ENCODE measurements around the gene KCNQ1.

Gene KCNQ1

GRCh38 chr11:2751523-2752203 is 306.9 kb downstream of the KCNQ1 start:
- FAIRE-seq (peak; percentile 66), DNase-seq (ENCODE audit: insufficient read length, low spot score) (no peak)

GRCh38 chr11:2752204-2752770 is 307.5 kb downstream of the KCNQ1 start:
- DNase-seq (ENCODE audit: insufficient read length, low spot score) (peak; percentile 53), FAIRE-seq (peak; percentile 40)

DNA sequence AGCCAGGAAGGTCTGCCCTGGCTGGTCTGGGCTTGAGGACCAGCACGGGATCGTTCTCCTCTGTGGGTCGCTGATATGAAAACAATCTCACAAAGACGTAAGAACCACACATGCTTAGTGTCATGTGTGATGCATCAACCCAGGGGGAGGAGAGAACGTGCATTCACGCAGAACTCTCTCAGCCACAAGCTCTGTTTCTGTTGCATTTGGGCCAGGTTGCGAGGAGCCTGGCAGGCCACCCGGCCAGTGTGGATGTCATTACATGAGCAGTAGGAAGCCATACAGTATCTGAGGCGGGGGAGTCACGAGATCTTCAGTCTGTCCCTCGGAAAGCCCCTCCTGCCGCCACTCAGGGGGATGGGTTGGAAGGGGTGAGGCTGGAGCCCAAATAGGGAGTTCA is 308.1 kb downstream of the KCNQ1 start:
- DNase-seq (ENCODE audit: insufficient read length, low spot score) = no peak
- no peak for FAIRE-seq

GRCh38 chr11:2754008-2754407 is 309.2 kb downstream of the KCNQ1 start:
- no peak for FAIRE-seq
- DNase-seq (ENCODE audit: insufficient read length, low spot score) = no peak

DNA sequence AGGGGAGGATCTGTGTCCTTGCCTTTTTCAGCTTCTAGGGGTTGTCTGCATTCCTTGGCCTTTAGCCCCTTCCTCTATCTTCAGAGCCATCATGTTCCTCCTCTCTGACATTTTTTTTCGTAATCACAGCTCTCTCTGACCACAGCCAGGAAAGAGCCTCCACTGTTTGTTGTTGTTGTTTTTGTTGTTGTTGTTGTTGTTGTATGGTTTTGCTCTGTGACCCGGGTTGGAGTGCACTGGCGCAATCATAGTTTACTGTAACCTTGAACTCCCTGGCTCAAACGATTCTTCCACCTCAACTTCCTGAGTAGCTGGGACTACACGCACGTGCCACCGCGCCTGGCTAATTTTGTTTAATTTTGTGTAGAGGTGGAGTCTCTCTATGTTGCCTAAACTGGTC is 310.3 kb downstream of the KCNQ1 start:
- DNase-seq (ENCODE audit: insufficient read length, low spot score) = no peak
- FAIRE-seq = no peak

GRCh38 chr11:2758751-2759150 is 313.9 kb downstream of the KCNQ1 start:
- FAIRE-seq (peak; percentile 65), DNase-seq (ENCODE audit: insufficient read length, low spot score) (no peak)

- FAIRE-seq = no peak
- DNase-seq (ENCODE audit: insufficient read length, low spot score) = no peak
These were observed 314.7 kb downstream of the KCNQ1 start for GRCh38 chr11:2759228-2760195.

- DNase-seq (ENCODE audit: insufficient read length, low spot score) (no peak), FAIRE-seq (no peak)
These were observed 315.5 kb downstream of the KCNQ1 start for GRCh38 chr11:2760196-2760871.

DNA sequence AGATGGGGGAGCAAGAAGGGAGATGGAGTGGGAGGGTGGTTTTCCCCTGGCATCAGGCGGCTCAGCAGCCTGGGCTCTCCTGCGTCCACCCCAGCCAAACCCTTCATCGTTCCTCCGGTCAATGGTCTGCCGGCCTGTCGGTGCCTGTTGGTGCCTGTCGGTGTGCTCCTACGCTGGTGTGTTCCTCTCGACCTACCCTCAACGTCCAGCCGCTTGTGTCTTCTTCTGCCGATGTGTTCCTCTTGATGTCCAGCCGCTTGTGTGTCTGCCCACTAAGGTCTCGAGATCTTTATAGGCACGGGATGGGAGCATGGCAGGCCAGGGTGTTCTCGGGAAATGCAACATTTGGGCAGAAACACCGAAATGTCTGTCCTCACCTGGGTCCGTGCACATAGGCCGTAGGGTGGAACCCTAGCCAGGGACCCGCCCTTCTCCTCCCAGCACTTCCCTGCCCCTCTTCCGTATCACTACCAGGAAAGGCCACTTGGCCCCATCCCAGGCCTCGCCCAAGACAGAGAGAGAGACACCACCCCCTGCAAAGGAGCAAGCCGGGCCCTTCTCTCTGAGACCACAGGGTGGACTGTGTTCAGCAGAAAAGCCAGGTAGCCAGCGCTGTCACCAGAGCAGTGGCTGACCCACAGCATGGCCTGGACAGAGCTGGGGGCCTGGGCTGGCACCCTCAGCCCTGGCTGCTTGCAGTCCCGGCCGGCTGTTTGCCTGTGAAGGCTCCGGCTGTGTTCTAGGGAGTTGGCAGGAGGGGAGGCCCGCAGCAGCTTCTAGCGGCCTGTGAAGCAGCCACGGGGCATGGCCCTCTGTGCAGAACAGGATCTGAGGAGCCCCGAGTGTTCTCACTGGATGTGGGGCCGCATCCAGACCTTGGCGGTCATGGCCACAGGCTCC is 316.6 kb downstream of the KCNQ1 start:
- DNase-seq (ENCODE audit: insufficient read length, low spot score) = no peak
- no peak for FAIRE-seq

DNA sequence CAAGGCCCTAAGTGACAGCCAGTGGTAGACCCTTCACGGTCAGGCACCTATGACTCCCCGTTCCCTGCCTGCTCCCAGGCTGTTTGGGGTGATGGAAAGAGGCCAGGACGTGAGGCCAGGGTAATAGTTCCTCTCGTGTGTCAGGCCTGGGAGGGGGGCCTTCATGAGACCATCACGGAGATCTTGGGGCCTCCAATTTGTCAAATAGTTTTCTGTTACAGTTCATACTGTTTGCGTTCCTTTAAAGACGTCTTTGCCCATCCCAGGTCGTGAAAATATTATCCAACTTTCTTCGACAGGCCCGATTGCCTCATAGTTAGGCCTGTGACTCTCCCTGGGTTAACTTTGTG is 317.2 kb downstream of the KCNQ1 start:
- FAIRE-seq (no peak), DNase-seq (ENCODE audit: insufficient read length, low spot score) (no peak)

DNA sequence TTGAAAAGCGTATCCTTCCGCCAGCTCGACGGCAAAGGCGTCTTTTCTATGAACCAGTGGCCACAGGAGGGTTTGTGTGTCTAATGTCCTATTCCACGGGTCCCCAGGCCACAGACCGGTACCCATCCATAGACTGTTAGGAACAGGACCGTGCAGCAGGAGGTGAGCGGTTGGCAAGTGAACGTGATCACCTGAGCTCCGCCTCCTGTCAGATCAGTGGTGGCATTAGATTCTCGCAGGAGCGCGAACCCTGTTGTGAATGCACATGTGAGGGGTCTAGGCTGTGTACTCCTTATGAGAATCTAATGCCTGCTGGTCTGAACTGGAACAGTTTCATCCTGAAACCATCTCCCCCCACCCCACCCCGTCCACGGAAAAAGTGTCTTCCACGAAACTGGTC is 317.6 kb downstream of the KCNQ1 start:
- DNase-seq (ENCODE audit: insufficient read length, low spot score) (no peak), FAIRE-seq (peak; percentile 4)

- DNase-seq (ENCODE audit: insufficient read length, low spot score) (no peak), FAIRE-seq (no peak)
These were observed 319.2 kb downstream of the KCNQ1 start for GRCh38 chr11:2763984-2764383.

- no peak for FAIRE-seq
These were observed 320.7 kb downstream of the KCNQ1 start for GRCh38 chr11:2765491-2765890.

GRCh38 chr11:2766166-2766565 is 321.4 kb downstream of the KCNQ1 start:
- no peak for DNase-seq (ENCODE audit: insufficient read length, low spot score)
- no peak for FAIRE-seq

More at GRCh38 chr11:2765491-2765890, 320.7 kb downstream of the KCNQ1 start:
- DNase-seq (ENCODE audit: insufficient read length, low spot score) = no peak

DNA sequence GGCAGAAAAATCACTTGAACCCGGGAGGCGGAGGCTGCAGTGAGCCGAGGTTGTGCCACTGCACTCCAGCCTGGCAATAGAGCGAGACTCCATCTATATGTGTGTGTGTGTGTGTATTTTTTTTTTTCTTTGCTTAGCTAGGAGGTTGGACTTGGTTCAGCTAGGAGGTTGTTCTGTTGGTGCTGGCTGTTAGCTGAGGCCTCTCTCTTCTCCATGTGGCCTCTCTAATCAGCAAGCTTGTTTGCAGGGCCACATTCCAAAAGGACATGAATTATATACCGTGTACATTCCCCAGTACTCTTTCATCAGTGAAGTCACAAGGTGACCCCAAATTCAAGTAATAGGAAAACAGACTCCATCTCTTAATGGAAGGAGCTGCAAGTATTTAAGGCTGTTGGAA is 322.3 kb downstream of the KCNQ1 start:
- no peak for DNase-seq (ENCODE audit: insufficient read length, low spot score)
- no peak for FAIRE-seq

DNA sequence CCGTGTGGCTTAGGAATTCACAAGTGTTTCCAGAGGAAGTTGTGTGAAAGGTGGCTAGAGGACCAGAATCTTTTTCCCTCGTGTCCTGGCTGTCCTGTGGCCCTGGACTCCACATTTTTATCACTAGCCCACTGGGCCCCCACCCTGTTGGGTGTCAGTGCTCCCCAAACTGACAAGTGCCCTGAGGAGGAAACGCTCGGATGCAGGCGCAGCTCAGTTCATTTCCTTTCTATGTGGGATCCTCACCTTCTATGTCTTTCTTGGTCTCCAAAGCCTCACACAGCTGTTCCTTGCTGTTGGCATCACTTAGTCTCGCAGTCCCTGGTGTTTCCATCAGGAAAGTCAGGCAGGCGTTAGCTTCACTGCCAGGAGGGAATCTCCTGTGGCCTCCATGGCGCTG is 323.0 kb downstream of the KCNQ1 start:
- DNase-seq (ENCODE audit: insufficient read length, low spot score) (no peak), FAIRE-seq (no peak)

DNA sequence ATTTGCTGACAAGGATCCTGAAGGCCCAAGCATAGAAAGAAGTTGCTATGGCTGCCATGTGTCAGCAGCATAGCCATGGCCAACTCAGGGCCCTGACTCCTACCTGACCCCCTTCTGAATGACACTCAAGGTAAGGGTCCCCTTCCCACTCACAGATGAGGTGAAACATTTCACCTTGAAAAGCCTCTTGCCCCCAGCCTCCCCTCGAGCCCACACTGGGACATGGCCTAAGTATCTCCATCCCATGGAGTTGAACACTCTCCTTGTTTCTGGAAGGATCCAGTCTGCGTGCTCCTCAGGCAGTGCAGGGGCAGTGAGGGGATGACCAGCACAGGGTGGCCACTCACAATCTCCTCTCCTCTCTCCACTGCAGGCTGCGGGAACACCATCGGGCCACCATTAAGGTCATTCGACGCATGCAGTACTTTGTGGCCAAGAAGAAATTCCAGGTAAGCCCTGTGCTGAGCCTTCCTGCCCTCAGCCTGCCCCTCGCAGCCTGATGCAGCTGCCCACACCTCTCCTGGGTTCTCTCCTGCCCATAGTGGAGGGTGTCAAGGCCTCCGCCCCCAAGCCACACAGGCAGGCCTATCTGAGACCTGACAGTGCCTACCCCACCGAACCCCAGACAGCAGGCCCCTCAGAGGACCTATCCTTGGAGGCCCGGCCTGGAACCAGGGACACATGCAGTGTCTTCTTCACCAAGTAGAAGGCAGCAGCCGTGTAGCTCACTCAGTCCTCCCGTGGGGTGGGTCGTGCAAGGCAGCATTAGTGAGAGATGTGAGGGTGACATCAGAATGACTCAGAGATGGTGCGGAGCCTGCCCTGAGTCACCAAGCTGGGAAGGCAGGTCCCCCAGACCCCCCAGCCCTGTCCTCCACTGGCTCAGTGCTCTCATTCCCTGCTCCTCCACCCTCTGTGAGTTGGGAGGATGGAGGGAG is 323.9 kb downstream of the KCNQ1 start:
- DNase-seq (ENCODE audit: insufficient read length, low spot score) = peak; percentile 74
- peak; percentile 84 for FAIRE-seq

GRCh38 chr11:2769409-2770095 is 324.7 kb downstream of the KCNQ1 start:
- FAIRE-seq = no peak
- DNase-seq (ENCODE audit: insufficient read length, low spot score) = no peak

All from HTR-8/SVneo (cell line).